ENCODE data around the gene FCRL4.
"Not testable (repeated sequence)": the region's sequence is repeated elsewhere in the genome, so short reads cannot be mapped to it uniquely, and the experiment has no call there.

The FCRL4 gene

GRCh38 chr1:157548081-157548480 is 49.8 kb downstream of the FCRL4 start:
- DNase-seq: not testable (repeated sequence)

- DNase-seq: no peak
Measured at GRCh38 chr1:157542676-157543075, 55.2 kb downstream of the FCRL4 start.

GRCh38 chr1:157540852-157541251 is 57.0 kb downstream of the FCRL4 start:
- no peak for DNase-seq

- no peak for DNase-seq
Measured at GRCh38 chr1:157540160-157540748, 57.6 kb downstream of the FCRL4 start.

GRCh38 chr1:157539568-157539967 is 58.3 kb downstream of the FCRL4 start:
- DNase-seq: no peak

- no peak for DNase-seq
Measured at GRCh38 chr1:157532569-157532968, 65.3 kb downstream of the FCRL4 start.

- no peak for DNase-seq
Measured at GRCh38 chr1:157523774-157524493, 74.0 kb downstream of the FCRL4 start.
